AG04449 (cell line): ENCODE results near the gene NDUFA5.
"Not testable (repeated sequence)": the region's sequence is repeated elsewhere in the genome, so short reads cannot be mapped to it uniquely, and the experiment has no call there.

Experiments used
- CTCF ChIA-PET: fragments of 350-600 bp; formaldehyde crosslinking; extraction: SDS; loops from one replicate; lab custom pipeline; 2021; ENCODE audit warnings: antibody characterized with exemption; lab: Yijun Ruan, JAX
- POLR2A ChIA-PET: fragments of 400-600, 350-600 bp; formaldehyde crosslinking; extraction: SDS; loops from one replicate; lab custom pipeline; 2020; ENCODE audit warnings: antibody characterized with exemption, inconsistent platforms; lab: Yijun Ruan, JAX
- DNase-seq: peaks from one replicate; pipeline ENCODE4 v3.0.0-alpha.2; 2010; ENCODE audit warnings: low read depth, low spot score
- H3K4me3 ChIP-seq: 2 replicates; pipeline ENCODE4 v1.5.1; 2011; ENCODE audit warnings: low read depth, mild to moderate bottlenecking, control low read depth, low read length
- CTCF ChIP-seq: IDR thresholded peaks from one replicate; pipeline ENCODE4 v1.5.1; 2011; ENCODE audit warnings: mild to moderate bottlenecking, moderate library complexity, low read length, control low read depth, inconsistent platforms; ENCODE audit not compliant: insufficient read depth; ENCODE audit errors: missing control alignments

The NDUFA5 gene

GRCh38 chr7:123528265-123528664, 29.4 kb downstream of the NDUFA5 start:
- POLR2A ChIA-PET: no interaction called here
- CTCF ChIA-PET: interaction anchor here (1.9 kb wide), 1 partner anchor 34 kb away, joined by 6 read pairs; no protein-coding TSS in a partner anchor
- no peak for DNase-seq
- TF ChIP-seq CTCF: no peak
- H3K4me3 ChIP-seq: no peak overlapping the region

DNA sequence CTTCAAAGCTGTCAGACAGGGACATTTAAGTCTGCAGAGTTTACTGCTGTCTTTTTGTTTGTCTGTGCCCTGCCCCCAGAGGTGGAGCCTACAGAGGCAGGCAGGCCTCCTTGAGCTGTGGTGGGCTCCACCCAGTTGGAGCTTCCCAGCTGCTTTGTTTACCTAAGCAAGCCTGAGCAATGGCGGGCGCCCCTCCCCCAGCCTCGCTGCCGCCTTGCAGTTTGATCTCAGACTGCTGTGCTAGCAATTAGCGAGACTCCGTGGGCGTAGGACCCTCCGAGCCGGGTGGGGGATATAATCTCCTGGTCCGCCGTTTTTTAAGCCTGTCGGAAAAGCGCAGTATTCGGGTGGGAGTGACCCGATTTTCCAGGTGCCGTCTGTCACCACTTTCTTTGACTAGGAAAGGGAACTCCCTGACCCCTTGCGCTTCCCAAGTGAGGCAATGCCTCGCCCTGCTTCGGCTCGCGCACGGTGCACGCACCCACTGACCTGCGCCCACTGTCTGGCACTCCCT, 29.8 kb downstream of the NDUFA5 start:
- CTCF ChIA-PET: interaction anchor here (1.9 kb wide), 1 partner anchor 33 kb away, joined by 6 read pairs; no protein-coding TSS in a partner anchor
- POLR2A ChIA-PET, DNase-seq, H3K4me3 ChIP-seq: not testable (repeated sequence)

GRCh38 chr7:123526533-123526932, 31.1 kb downstream of the NDUFA5 start:
- H3K4me3 ChIP-seq, POLR2A ChIA-PET, CTCF ChIA-PET, DNase-seq: not testable (repeated sequence)

DNA sequence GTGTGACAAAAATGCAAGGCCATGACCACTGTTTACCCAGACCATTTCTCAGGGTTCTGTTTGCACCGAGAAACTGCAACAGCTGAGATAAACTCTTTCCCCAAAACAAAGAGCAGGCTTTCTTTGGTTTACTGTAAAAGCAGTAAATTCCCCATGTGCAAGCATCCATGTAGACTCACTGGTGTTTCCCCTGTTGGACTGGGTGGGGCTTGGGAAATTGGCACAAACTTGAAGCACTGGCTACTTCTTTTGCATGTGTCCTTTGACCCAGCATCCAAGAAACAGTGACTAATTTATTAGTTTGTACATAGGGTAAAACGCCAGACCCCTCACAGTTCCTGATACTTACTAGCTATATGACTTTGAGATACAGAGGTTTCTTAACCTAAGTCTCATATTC, 35.6 kb downstream of the NDUFA5 start:
- DNase-seq: no peak
- H3K4me3 ChIP-seq: no peak overlapping the region
- POLR2A ChIA-PET: no interaction called here
- CTCF ChIA-PET: no interaction called here
- TF ChIP-seq CTCF: no peak

- no peak for DNase-seq
- no peak for TF ChIP-seq CTCF
- ChIA-PET POLR2A (no interaction called here), CTCF (interaction anchor here (3.2 kb wide), 1 partner anchor 11 kb away, joined by 10 read pairs; no protein-coding TSS in a partner anchor)
- no peak overlapping the region for H3K4me3 ChIP-seq
Measured at GRCh38 chr7:123505221-123505620, 52.4 kb downstream of the NDUFA5 start.

- POLR2A ChIA-PET: no interaction called here
- no peak for TF ChIP-seq CTCF
- DNase-seq: no peak
Measured at GRCh38 chr7:123502201-123502600, 55.4 kb downstream of the NDUFA5 start.

GRCh38 chr7:123500878-123501489, 56.6 kb downstream of the NDUFA5 start:
- CTCF ChIA-PET: no interaction called here
- no peak for TF ChIP-seq CTCF
- POLR2A ChIA-PET: no interaction called here

More at GRCh38 chr7:123502201-123502600, 55.4 kb downstream of the NDUFA5 start:
- CTCF ChIA-PET: no interaction called here
- H3K4me3 ChIP-seq: no peak overlapping the region

More at GRCh38 chr7:123500878-123501489, 56.6 kb downstream of the NDUFA5 start:
- H3K4me3 ChIP-seq: no peak overlapping the region
- no peak for DNase-seq
